Measurements from ENCODE around the gene PPP4R1. TPM values are rescaled to one million over a fixed set of nuclear protein-coding genes. Genes with fewer than 3 reads are reported as not detected.

Gene PPP4R1
- total and polyA plus RNA-seq, 2 of the 4 experiments (the other 2 are of a cell fraction), result 80.6 to 123 TPM

- no peak overlapping the region for H2BK20ac ChIP-seq (ENCODE audit: low read depth, low read length)
- H3K56ac ChIP-seq (ENCODE audit: extremely low read depth, insufficient read depth, low read length), result no peak overlapping the region
- no peak for ATAC-seq (ENCODE audit: low read depth)
- no TSS peak for BruUV-seq (replicated peaks)
- no peak overlapping the region for H2AFZ ChIP-seq (replicated peaks; ENCODE audit: low read length, poor library complexity)
- H3K4me2 ChIP-seq (ENCODE audit: low read depth, low read length), result no peak overlapping the region
- WGBS, 2 experiments (ENCODE audit: extremely low coverage in 2 of 2, insufficient read length in 1 of 2), result no CpG with 5 or more reads among the region's 5 CpGs
- in situ Hi-C loops (cut with MboI; ENCODE audit: low sequenced_read_pairs) (no loop called here), intact Hi-C loops (cut with micrococcal nuclease) (no loop called here), dilution Hi-C loops (cut with HindIII; ENCODE audit: low sequenced_read_pairs, unreplicated experiment) (no loop called here)
- no peak overlapping the region for H2BK5ac ChIP-seq (ENCODE audit: low read depth, low read length, poor library complexity, severe bottlenecking)
- no peak overlapping the region for H2AK5ac ChIP-seq (ENCODE audit: low read depth, low read length)
- TF ChIP-seq MXI1 (IDR thresholded peaks at IDR 0.05; ENCODE audit: borderline replicate concordance, low read depth, low read length) (no peak), ELK1 (IDR thresholded peaks at IDR 0.05; ENCODE audit: borderline replicate concordance, low read depth, low read length) (no peak), CHD1 (IDR thresholded peaks at IDR 0.05; ENCODE audit: low read depth, low read length) (no peak), POLR2A (IDR thresholded peaks at IDR 0.05; ENCODE audit: low read depth, low read length) (no peak), CEBPB (IDR thresholded peaks at IDR 0.05; ENCODE audit: low read depth, low read length) (no peak), RFX5 (IDR thresholded peaks at IDR 0.05; ENCODE audit: low read depth, low read length) (no peak), USF2 (IDR thresholded peaks at IDR 0.05; ENCODE audit: low read depth, low read length) (no peak), FOS (IDR thresholded peaks at IDR 0.05; ENCODE audit: low read depth, low read length) (no peak), SMC3 (IDR thresholded peaks at IDR 0.05; ENCODE audit: low read depth, low read length) (no peak), MAFK (IDR thresholded peaks at IDR 0.05; ENCODE audit: low read depth, low read length) (no peak), MAZ (IDR thresholded peaks at IDR 0.05; ENCODE audit: borderline replicate concordance, low read depth, low read length) (no peak), RCOR1 (IDR thresholded peaks at IDR 0.05; ENCODE audit: insufficient replicate concordance, low read length) (no peak), CTCF (conservative IDR thresholded peaks at IDR 0.05; ENCODE audit: low read depth, low read length) (no peak), RAD21 (IDR thresholded peaks at IDR 0.05; ENCODE audit: low read length) (no peak), BHLHE40 (IDR thresholded peaks at IDR 0.05; ENCODE audit: low read depth, low read length) (no peak), NFE2L2 (IDR thresholded peaks at IDR 0.05; ENCODE audit: low read depth, low read length) (no peak)
- H3K9ac ChIP-seq (ENCODE audit: low read depth, low read length), result no peak overlapping the region
- H4K20me1 ChIP-seq (ENCODE audit: insufficient read depth, low read length), result peaks cover 3% of the 10 kb centered on the region; the same call in 1 of the 2 replicates
- H3K4me3 ChIP-seq (ENCODE audit: insufficient read depth, low read depth, low read length), result no peak overlapping the region
- POLR2A ChIA-PET (ENCODE audit: unreplicated experiment), result interaction anchor here (0.6 kb wide), 1 partner anchor 239 kb away, joined by 3 read pairs; no protein-coding TSS in a partner anchor
- H4K8ac ChIP-seq (ENCODE audit: low read depth in 2 of 2, low read length in 2 of 2), result no peak overlapping the region
- peaks cover 25% of the 10 kb centered on the region for H3K9me1 ChIP-seq (ENCODE audit: insufficient read depth, low read length)
- H3K27ac ChIP-seq (ENCODE audit: insufficient read depth, low read length), result no peak overlapping the region
- H3K14ac ChIP-seq (replicated peaks; ENCODE audit: low read depth, low read length), result no peak overlapping the region
- peaks cover 4% of the 10 kb centered on the region for H3K4me1 ChIP-seq (ENCODE audit: control insufficient read depth, insufficient read depth, low read length)
- H2BK15ac ChIP-seq (ENCODE audit: low read depth, low read length), result no peak overlapping the region
- H3K23ac ChIP-seq (ENCODE audit: low read depth, low read length), result no peak overlapping the region
- no peak for DNase-seq
- H4K91ac ChIP-seq (ENCODE audit: insufficient read depth, low read depth, low read length), result no peak overlapping the region
- no peak overlapping the region for H2AK9ac ChIP-seq (replicated peaks; ENCODE audit: low read depth, low read length, poor library complexity)
- H3K36me3 ChIP-seq (ENCODE audit: control insufficient read depth, insufficient read depth, low read length), result peaks cover 38% of the 10 kb centered on the region
- no peak overlapping the region for H3K4ac ChIP-seq (ENCODE audit: low read depth, low read length)
- no peaks in the 10 kb centered on the region for H3K27me3 ChIP-seq (ENCODE audit: control insufficient read depth, insufficient read depth, low read length)
- no peaks in the 10 kb centered on the region for H3K9me3 ChIP-seq (ENCODE audit: control insufficient read depth, insufficient read depth, low read length)
- H4K5ac ChIP-seq (ENCODE audit: low read depth, low read length), result no peak overlapping the region
- CTCF ChIA-PET, result no interaction called here
- H2BK120ac ChIP-seq (ENCODE audit: low read depth, low read length), result no peak overlapping the region
- H3K18ac ChIP-seq (ENCODE audit: low read depth, low read length), result no peak overlapping the region
- peaks cover 23 to 65% of the 10 kb centered on the region in 2 experiments for H3K79me1 ChIP-seq (ENCODE audit: low read depth in 1 of 2, low read length in 2 of 2)
Observed at GRCh38 chr18:9545029-9545428, 69.3 kb downstream of the PPP4R1 start.
